HG03159 (cell line): ENCODE measurements around the gene FSTL4.
"Not testable (repeated sequence)": the region's sequence is repeated elsewhere in the genome, so short reads cannot be mapped to it uniquely, and the experiment has no call there.

Experiments used
- ATAC-seq: cut with Tn5 transposase; IDR thresholded peaks from one replicate; pipeline ENCODE4 v1.9.1; 2021; ENCODE audit warnings: mild to moderate bottlenecking, moderate library complexity; ENCODE audit not compliant: unreplicated experiment

FSTL4 gene

GRCh38 chr5:133214153-133214820 is 398.1 kb downstream of the FSTL4 start:
- ATAC-seq: no peak

- no peak for ATAC-seq
Measured at GRCh38 chr5:133205649-133206048, 406.7 kb downstream of the FSTL4 start.

GRCh38 chr5:133205204-133205603 is 407.1 kb downstream of the FSTL4 start:
- ATAC-seq: no peak

GRCh38 chr5:133203317-133204305 is 408.7 kb downstream of the FSTL4 start:
- no peak for ATAC-seq

- no peak for ATAC-seq
Measured at GRCh38 chr5:133202066-133202665, 410.2 kb downstream of the FSTL4 start.

GRCh38 chr5:133201310-133201709 is 411.0 kb downstream of the FSTL4 start:
- ATAC-seq: no peak

GRCh38 chr5:133200256-133200655 is 412.1 kb downstream of the FSTL4 start:
- no peak for ATAC-seq

- no peak for ATAC-seq
Measured at GRCh38 chr5:133199417-133200178, 412.7 kb downstream of the FSTL4 start.

GRCh38 chr5:133198511-133198910 is 413.8 kb downstream of the FSTL4 start:
- ATAC-seq: no peak

- no peak for ATAC-seq
Measured at GRCh38 chr5:133196441-133197085, 415.8 kb downstream of the FSTL4 start.

GRCh38 chr5:133195250-133195649 is 417.1 kb downstream of the FSTL4 start:
- no peak for ATAC-seq

GRCh38 chr5:133193794-133194193 is 418.5 kb downstream of the FSTL4 start:
- no peak for ATAC-seq

- ATAC-seq: no peak
Measured at GRCh38 chr5:133192716-133193115, 419.6 kb downstream of the FSTL4 start.

GRCh38 chr5:133189881-133190280 is 422.5 kb downstream of the FSTL4 start:
- ATAC-seq: no peak

GRCh38 chr5:133179405-133179804 is 432.9 kb downstream of the FSTL4 start:
- no peak for ATAC-seq

- not testable (repeated sequence) for ATAC-seq
Measured at GRCh38 chr5:133170756-133171387, 441.5 kb downstream of the FSTL4 start.

- ATAC-seq: no peak
Measured at GRCh38 chr5:133164759-133165158, 447.6 kb downstream of the FSTL4 start.

GRCh38 chr5:133163839-133164238 is 448.5 kb downstream of the FSTL4 start:
- no peak for ATAC-seq

- ATAC-seq: no peak
Measured at GRCh38 chr5:133159543-133159942, 452.8 kb downstream of the FSTL4 start.
